NCI-H2196 treated with DMSO at 0.1 percent for 48 hours (cell line): ENCODE measurements around the gene TEX10.
"Not testable (repeated sequence)": the region's sequence is repeated elsewhere in the genome, so short reads cannot be mapped to it uniquely, and the experiment has no call there.

Experiments
- DNase-seq: peaks from one replicate; lab custom pipeline; 2025; ENCODE audit not compliant: unreplicated experiment; lab: John Stamatoyannopoulos, UW

Gene TEX10

DNA sequence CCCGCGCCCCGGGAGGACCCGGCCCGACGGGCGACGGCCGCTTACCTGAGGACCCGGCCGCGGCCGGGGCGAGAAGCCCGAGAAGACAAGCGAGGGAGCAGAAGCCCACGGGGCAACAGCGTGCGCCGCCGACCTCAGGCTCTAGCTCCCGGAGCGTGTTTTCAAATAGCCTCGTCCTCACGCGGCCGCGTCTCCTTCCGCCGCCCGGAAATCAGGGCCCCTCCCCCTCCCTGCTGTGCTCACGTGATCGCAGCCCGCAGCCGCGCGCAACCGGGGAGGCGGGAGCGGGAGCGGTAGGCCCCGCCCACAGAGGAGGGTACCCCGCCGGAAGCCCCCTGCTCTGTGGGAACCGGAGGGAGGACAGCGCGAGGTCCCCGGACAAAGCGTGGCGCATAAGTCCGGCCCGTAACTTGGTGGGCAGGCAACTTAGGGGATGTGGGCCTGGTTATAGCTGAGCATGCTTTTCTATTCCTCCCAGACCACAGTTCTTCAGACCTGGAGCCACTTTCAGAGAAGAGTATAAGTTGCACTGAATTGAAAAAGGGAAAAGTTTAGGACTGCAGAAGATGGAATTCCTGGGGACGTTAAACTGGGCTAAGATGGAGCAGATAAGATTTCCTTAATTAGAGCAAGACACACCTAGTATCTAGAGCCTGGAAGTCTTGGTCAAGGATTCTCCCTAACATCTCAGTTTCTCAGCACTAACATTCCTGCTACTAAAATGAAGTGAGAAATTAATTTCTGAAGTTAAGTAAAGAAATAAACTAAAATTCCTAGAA lies at the start of gene TEX10:
TEX10 (minus strand) TSS at position 216 of the 779 bp plus-strand sequence. CDS start 3,579 bp downstream, outside the sequence.
- DNase-seq, result peak; percentile 60

DNA sequence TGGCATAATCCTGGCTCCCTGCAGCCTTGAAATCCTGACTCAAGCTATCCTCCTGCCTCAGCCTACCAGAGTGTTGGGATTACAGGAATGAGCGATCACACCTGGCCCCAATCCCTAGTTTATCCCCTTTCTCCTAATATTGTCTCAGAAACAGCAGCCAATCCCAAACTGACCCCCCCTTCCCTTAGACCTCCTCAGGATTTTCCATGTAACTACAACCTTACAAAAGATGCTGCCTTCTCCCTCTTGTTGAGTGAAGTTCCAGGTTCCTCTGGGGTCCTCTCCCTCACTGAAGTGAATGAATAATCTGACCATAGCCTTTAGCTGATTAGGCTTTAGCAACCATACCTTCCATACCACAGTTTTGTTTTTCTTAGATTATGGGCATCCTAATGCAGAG lies 48.3 kb upstream of the TEX10 start:
- no peak for DNase-seq

DNA sequence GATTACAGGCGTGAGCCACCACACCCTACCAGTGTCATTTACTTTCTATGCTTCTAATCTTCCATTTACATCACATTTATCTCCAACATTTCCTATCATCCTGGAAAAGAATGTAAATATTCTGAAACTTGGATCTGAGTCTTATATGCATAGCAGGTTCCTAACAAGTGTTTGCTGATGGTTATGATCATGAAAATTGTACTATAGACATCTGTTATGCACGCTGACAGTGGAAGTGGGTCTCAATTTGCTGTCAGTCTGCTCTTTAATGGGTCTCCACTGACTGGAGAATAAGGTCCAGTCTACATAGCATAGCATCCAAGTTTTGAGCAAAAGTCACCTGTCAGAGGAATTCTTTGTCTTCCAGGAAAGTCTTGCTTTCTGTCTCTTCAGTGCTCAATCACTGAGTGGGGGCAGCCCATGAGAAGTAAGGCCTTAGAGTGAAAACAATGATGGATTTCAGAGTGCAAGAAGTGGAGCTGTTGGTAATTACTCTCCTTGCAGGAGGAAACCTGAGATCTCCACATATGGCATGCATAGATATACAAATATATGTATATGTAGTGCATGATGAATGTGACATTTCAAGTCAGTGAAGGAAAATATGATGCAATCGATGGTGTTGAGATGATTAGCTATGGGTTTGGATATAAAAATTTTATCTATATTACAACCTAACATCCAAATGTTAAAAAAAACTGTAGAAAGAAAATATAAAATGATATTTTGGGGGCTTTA lies 45.0 kb upstream of the TEX10 start:
- no peak for DNase-seq

DNA sequence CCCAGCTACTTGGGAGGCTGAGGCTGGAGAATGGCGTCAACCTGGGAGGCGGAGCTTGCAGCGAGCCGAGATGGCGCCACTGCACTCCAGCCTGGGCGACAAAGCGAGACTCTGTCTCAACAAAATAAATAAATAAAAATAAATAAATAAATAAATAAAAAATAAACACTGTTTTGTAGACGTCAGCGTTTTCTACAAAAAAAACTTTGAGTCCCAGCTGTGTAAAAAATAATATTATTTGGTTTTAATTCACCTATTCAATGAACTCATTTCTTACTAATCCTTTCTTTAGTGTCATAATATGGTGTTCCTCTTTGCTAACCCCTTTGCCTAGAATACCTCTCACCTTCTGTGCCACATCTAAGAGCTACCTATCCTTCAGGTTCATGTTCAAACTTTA lies 44.0 kb upstream of the TEX10 start:
- DNase-seq, result no peak

DNA sequence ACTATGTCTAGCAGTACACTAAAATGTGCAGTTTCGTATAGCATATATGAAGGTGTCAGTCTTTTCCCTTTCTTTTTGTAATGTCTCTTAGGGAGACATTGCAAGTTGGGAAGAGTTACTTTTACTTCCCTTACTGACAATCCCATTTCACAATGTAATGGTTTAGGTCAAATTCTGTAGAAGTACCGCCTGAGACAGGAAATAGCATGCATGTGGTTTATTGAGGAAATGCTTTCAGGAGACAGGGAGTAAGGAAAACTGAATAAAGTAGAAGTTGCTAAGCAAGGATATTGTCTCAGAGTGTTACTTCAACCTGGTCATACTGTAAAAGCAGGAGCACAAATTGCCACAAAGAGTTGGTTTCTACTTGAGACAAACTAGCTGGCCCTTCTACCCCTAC lies 42.1 kb upstream of the TEX10 start:
- no peak for DNase-seq

DNA sequence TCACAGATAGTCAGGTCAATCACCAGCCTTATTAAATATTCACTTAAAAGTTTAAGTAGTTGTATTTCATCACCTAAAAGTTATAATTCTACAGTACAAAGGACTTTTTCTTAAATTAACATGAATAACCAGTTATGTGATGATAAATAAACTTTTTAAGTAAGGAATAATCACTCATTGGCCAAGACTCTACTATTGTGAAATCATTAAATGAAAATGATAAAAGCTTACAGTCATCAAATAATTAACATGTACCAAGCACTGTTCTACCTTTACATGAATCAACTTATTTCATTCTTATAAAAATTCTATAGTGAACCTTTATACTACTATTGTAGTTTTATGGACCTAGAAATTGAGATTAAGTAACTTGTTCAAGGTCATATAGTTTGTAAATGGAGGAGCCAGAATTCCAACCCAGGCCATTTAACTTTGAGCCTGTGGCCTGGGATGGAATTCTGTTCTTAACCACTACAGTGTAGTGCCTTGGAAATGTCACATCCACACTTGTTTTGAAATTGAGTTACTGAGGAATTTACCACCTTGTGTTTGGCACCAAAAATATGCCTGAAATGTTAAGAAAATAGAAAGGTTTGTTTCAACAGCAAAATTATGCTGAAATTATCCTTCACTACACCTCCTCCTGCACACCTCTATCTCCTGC lies 41.4 kb upstream of the TEX10 start:
- DNase-seq, result no peak

DNA sequence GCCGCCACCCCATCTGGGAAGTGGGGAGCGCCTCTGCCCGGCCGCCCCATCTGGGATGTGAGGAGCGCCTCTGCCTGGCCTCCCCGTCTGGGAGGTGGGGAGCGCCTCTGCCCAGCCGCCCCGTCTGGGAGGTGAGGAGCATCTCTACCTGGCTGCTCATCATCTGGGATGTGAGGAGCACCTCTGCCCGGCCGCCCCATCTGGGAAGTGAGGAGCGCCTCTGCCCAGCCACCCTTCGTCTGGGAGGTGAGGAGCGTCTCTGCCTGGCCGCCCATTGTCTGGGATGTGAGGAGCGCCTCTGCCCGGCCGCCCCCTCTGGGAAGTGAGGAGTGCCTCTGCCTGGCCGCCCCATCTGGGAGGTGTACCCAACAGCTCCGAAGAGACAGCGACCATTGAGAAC lies 40.2 kb upstream of the TEX10 start:
- DNase-seq, result not testable (repeated sequence)

DNA sequence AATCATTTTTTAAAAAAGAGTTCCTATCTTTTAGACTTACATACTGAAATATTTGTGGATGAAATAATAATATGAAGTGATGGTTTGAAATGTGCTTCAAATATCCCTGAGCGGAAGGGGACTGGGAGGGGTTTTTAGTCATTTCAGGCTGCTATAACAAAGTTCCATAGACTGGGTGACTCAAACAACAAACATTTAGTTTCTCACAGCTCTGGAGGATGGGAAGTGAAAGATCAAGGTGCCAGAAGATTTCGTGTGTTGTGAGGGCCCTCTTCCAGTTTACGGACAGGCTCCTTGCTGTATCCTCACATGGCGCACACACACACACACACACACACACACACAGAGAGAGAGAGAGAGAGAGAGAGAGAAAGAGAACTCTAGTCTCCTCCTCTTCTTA lies 27.1 kb upstream of the TEX10 start:
- DNase-seq, result no peak

DNA sequence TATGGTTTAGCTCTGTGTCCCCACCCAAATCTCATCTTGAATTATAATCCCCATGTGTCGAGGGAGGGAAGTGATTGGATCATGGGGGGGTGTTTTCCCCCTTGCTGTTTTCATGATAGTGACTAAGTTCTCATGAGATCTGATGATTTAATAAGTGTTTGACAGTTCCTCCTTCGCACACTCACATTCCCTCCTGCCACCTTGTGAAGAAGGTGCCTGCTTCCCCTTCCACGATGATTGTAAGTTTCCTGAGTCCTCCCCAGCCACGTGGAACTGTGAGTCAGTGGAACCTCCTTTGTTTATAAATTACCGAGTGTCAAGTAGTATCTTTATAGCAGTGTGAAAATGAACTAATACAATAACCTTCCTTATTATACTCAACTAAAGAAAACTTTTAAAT lies 24.3 kb upstream of the TEX10 start:
- DNase-seq, result no peak

DNA sequence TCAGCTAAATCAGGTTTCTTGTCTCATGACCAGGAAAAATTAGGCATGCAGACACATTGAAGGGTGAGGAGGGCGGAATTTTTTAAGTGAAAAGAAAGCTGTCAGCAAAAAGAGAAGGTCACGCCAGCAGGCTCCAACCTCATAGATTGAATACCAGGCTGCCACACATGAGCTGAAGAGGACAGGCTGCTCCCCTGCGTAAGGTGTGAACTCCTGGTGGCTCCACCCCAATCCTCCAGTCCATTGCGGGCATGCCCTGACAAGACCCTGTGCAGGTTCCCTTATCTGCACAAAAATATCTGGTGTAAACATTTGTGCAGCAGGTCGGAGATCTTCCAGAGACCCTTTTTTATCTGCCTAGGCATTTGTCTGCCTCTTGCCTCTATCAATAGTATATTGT lies 22.9 kb upstream of the TEX10 start:
- DNase-seq, result no peak

DNA sequence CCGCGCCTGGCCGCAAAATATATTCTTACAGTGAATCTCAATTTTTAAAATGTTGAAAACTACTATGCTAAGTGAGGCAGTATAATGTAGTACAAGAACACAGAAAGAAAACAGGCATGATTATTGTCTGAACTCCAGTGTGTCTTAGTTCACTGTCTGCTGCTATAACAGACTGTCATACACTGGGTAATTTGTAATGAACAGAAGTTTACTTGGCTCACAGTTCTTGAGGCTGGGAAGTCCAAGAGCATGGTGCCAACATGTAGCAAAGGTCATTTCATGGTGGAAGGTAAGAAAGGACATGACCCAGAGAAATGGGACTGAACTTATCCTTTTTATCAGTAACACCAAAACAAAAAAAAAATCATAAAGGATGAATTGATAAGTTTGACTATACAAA lies 19.9 kb upstream of the TEX10 start:
- DNase-seq, result no peak

DNA sequence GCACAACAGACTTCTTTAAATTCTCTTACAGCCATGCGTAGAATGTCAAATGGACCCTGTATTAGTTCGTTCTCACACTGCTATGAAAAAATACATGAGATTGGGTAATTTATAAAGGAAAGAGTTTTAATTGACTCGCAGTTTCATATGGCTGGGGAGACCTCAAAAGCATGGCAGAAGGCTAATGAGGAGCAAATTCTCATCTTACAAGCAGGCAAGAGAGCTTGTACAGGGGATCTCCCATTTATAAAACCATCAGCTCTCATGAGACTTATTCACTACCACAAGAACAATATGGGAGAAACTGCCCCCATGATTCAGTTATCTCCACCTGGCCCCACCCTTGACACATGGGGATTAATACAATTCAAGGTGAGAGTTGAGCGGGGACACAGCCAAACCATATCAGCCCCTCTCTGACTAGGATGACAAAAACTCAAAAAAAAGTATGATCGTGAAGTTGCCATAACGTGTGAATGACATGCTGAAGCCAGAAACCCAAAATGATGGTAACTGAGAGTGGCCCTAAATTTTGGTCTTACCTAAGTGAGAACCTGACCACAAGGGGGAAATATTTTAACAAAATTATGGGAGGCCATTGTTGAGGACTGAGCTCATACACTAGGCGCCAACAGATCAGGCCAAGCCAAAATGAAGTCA lies 17.5 kb upstream of the TEX10 start:
- no peak for DNase-seq

DNA sequence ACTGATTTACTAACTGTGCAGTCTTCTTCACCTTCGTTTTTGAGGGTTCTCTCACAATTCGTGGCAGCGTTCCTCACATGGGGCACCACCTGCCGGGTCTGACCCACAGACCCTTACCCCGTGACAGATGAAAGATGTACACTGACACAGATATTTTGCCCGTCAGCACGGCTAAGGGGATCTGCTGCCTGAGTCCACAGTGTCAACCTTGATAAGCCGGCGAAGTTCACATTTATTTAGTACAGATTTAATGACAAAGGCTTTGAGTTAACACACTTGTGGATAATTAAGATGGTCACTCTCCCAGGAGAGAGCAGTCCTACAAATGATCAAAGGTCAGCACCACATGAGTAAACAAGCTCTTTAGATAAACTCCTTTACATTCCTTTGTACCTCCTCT lies 15.9 kb upstream of the TEX10 start:
- DNase-seq, result no peak

DNA sequence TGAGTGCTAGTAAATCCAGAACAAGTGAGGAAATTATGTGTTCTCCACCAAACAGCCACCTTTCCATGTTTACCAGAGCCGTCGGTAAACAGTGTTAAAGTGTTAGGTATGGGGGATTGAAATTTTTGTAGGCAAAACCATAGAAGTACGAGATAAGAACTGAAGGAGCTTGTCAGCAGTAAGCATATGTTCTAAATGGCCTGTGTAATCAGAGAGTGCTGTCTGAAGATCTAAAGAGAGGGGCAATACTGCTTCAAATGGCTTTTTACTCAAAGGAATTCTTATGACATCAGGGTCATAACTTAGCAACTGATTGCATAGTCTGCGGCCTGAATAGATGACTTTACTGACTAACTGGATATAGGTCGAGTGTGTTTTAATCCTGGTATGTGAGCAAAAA lies 13.4 kb upstream of the TEX10 start:
- no peak for DNase-seq

DNA sequence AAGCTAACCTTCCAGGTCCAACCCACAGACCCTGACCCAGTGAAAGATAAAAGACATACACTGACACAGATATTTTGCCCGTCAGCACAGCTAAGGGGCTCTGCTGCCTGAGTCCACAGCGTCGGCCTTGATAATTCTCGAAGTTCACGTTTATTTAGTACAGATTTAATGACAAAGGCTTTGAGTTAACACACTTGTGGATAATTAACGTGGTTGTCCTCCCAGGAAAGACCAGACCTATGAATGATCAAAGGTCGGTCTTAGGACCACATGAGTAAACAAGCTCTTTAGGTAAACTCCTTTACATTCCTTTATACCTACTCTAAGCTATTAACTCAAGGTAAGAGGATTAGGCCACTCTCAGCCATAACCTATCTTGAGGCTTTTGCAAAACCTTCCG lies 11.3 kb upstream of the TEX10 start:
- DNase-seq, result no peak

DNA sequence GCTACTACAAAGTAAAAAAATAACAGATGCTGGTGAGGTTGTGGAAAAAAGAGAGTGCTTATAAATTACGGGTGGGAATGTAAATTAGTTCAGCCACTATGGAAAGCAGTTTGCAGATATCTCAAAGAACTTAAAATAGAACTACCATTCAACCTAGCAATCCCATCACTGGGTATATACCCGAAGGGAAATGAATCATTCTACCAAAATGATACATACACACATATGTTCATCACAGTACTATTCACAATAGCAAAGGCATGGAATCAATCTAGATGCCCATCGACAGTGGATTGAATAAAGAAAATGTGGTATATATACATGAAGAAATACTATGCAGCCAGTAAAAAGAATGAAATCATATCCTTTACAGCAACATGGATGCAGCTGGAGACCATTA lies 6.3 kb upstream of the TEX10 start:
- no peak for DNase-seq

DNA sequence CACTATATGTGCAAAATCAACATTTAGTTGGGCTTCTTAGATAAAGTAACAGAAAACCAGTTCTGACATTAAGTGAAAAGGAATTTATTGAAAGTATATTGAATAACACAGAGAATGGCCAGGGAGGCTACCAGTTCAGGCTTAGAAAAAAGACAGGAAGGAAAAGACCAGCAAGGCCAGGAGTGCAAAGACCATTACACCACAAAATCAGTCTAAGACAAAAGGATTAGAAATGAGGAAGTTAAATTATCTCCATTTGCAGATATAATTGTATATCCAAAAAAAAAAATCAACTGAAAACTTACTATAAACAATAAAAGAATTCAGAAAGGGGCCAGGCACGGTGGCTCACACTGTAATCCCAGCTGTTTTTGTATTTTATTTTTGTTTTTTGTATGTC lies 4.8 kb upstream of the TEX10 start:
- DNase-seq, result no peak

DNA sequence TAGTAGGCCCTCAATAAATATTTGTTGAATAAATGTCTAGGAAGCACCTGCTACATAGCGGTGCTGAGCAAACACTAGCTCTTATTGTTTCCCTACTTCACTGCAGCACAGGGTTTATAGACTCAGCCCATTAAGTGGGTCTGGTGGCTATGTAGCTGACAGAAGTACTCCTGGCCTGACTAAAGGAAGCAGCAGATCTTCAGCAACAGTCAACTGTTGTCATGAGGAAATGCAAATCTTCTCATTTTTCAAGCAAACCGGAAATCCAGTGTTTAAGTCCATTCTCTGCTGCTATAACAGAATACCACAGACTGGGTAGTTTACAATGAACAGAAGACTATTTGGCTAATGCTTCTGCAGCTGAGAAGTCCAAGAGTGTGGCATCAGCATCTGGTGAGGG lies 2.8 kb upstream of the TEX10 start:
- DNase-seq, result no peak

DNA sequence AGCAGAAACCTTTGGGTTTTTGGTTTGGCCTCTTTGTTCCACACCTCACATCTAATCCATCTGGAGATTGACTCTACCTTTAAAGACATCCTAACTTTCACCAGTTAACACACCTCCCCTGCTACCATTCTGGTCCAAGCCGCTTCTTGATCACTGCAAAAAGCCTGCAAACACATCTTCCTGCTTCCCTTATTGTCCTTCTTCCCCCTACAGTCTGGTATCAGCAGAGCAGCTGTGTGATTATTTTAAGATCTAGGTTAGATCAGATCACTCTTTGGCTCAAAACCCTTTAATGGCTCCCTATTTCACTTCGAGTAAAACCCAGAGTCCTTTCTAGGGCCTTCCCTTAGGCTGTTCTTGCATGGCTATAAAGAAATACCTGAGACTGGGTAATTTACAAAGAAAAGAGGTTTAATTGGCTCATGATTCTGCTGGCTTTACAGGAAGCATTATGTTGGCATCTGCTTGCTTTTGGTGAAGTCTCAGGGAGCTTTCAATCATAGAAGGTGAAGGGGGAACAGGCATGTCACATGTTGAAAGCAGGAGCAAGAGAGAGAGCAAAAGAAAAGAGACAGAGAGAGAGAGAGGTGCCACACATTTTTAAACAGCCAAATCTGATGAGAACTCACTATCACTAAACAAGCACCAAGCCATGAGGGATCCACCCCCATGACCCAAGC lies 1.5 kb upstream of the TEX10 start:
- DNase-seq, result no peak

DNA sequence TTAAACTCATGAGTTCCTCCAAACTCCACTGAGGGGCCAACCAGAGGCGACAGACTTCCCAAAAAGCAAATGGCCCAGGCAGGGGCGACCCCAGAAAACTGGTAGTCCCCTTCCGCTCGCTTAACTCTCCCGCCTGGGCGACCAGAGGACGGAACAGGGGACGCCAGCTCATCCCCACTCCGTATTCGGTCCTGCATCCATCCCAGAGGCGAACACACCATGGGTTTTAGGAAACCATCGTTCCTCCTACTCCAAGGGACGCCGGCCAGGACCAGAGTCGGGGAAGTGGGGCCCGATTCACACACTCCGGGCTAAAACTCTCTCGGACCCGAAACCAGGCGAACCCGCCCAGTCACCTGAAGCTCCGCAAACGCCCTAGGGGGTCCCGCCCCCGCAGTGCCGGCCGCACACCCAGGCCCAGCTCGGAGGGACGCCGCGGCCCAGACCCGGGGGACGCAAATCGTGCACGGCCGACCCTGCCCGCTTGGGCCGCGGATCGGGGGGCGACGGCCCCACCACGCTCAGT lies 478 bp downstream of the TEX10 start:
- DNase-seq, result no peak

DNA sequence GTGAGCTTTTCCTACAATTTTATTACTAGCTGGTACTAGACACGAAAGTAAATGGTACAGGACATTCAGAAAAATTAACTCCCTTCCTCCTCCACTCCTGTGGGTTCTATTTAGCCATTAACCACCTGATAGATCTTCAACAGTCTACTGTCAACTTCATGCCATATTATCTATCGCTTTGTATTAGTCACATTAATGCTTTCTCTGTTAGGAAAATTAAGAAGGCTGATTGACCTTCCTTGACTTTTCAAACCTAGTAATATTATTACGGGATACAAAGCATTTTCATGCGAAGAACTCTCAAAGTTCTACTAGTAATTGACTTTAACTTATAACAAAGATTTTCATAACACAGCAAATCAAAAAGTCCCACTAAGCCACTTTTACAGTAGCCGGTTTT lies 1.2 kb downstream of the TEX10 start:
- DNase-seq, result no peak
